Measurements from ENCODE around the gene CCL22.
"Not testable (repeated sequence)": the region's sequence is repeated elsewhere in the genome, so short reads cannot be mapped to it uniquely, and the experiment has no call there.

Gene CCL22

DNA sequence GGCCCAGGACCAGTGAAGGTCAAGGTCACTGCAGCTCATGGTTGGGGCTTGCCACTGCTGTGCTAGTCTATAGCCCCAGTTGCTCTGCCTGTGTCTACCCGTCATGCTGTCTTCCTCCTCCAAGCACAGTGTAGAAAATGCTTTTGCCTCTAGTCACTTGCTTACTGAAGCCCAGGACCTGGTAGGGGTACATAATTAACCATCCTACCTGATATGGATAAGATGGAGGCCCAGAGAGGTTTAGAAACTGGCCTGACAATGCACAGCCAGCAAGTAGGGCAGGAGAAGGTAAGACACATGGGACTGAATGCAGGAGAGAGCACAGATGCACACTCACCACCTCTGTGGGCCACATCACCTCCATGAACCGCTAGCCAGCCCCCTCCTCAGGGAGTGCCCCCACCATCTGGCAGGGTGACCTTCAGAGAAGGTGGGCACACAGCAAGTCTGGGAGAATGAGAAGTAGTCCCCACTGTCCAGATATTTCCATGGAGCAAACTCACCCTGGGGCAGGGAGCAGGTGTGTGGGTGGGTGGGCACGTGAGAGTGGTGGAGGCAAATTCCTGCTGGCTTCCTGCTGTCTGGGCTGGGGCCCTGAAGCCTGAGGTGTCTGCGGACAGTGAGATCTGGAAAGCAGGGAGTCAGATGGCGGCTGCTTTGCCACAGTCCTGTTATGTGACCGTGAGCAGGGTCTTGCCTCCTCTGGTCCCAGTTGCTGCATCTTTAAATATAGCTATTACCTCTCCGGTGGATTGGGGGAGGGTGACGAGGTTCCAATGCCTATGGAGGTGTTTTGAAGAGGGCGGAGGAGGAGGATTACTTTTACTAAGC, 14.7 kb downstream of the CCL22 start:
- no peak for DNase-seq
- in situ Hi-C loops (cut with MboI; ENCODE audit: low pct_unique_long_range_greater_than_20kb, low sequenced_read_pairs) = no loop called here

DNA sequence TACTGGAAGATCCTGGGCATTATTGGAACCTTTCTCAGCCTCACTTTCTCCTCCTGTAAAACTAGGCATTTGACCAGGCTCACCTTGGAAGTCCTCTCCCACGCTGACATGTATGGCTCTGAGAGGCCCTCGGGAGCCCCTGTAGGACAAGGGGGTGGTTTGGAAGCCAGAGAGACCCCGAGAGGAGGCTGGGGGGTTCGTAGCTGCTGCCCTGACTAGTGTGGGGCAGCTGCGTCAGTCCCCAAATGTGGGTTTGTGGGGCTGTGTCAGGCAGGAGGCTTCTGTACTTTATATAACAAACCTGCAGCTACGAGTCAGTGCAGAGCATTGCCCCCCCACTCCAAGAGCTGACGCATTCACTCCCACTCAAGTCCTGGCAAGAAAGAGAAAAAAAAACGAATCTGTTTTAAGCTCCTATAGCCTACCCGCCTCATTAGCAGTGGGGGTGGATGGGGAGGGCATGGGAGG, 15.5 kb downstream of the CCL22 start:
- DNase-seq = no peak
- in situ Hi-C loops (cut with MboI; ENCODE audit: low pct_unique_long_range_greater_than_20kb, low sequenced_read_pairs) = no loop called here

DNA sequence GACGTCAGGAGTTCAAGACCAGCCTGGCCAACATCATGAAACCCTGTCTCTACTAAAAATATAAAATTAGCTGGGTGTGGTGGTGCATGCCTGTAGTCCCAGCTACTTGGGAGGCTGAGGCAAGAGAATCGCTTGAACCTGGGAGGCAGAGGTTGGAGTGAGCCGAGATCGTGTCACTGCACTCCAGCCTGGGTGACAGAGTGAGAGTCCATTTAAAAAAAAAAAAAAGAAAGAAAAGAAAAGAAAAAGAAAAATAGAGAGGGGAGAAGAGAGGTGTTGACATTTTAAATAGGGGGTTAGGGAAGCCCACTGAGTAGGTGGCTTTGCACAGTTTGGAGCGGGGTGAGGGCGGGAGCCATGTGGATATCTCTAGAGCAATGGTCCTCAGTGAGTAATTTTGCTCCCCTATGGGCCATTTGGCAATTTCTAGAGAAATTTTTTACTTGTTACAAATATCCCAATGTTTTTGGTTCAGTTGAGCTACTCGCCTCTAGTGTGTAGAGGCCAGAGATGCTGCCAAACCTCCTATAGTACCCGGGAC, 16.4 kb downstream of the CCL22 start:
- not testable (repeated sequence) for DNase-seq

DNA sequence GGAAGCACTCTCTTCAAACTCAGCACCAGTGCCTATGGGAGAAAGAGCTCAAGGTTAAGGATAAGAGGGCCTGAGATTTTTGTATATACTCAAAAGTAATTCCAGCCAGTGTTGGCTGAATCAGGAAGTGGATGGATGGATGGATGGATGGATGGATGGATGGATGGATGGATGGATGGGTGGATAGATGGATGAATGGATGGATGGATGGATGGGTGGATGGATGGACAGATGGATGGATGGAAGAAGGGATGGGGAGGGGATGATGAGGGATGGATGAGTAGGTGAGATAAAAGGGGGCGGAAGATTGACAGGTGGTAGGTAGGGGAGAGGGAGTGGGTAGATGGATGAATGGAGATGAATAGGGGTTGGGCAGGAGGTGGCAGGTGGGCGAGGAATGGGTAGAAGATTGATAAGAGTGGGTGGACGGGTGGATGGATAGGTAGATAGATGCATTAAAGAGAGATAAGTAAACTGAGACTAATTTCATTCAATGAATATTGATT, 17.8 kb downstream of the CCL22 start:
- no peak for DNase-seq
- in situ Hi-C loops (cut with MboI; ENCODE audit: low pct_unique_long_range_greater_than_20kb, low sequenced_read_pairs) = no loop called here

More for the DNA sequence above, 16.4 kb downstream of the CCL22 start:
- in situ Hi-C loops (cut with MboI; ENCODE audit: low pct_unique_long_range_greater_than_20kb, low sequenced_read_pairs) = not testable (repeated sequence)

DNA sequence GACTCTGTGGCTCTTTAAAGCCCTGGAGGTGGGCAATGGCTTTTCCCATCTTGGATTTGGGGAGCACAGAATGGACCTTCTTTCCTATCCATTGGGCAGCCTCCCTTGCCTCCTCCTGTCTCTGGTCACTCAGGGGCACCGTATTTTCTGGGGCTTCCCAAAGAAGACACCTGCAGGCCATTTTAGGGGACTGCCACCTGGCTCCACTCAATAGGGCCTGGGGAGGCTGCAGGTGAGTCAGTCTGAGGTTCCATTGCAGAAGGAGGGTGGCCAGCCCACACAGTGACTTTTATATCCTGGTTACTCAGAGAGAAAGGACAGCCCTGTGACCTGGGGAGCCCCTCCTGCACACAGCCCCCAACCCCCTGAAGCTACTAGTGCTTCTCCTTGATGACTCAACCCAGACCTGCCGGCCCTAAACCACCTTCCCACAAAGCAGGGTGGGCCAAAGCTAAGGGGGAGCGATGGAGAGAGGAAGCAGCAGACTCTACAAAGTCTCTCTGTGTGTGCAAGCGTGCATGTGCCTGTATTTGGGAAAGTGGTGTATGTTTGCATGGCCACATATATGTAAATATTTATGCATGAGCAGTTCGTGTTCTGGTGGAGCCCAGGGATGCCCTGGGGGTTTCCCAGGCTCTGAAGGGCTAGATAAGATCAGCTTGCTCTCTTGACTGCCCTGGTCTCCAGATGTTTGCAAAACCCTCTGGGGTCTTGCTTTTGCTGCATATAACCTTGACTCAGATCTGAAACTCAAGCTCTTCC, 18.7 kb downstream of the CCL22 start:
- DNase-seq = no peak
- in situ Hi-C loops (cut with MboI; ENCODE audit: low pct_unique_long_range_greater_than_20kb, low sequenced_read_pairs) = no loop called here

DNA sequence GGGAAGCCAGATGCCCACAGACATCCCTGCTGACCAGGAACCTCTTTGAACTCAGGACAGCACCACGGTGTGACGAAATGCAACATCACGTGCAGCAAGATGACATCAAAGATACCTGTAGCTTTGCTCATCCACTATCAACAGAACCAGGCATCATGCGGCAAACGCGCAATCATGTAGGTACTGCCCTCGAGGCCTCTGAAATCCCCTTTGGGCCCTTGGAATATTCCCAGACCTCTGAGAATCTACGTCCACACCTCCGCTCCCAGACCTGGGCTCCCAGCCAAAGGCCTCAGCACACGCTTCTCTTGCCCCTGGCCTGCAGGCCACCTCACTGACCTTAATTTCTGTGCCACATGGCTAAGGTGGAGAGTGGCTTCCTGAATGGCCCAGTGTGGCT, 21.0 kb downstream of the CCL22 start:
- DNase-seq = no peak
- in situ Hi-C loops (cut with MboI; ENCODE audit: low pct_unique_long_range_greater_than_20kb, low sequenced_read_pairs) = no loop called here

DNA sequence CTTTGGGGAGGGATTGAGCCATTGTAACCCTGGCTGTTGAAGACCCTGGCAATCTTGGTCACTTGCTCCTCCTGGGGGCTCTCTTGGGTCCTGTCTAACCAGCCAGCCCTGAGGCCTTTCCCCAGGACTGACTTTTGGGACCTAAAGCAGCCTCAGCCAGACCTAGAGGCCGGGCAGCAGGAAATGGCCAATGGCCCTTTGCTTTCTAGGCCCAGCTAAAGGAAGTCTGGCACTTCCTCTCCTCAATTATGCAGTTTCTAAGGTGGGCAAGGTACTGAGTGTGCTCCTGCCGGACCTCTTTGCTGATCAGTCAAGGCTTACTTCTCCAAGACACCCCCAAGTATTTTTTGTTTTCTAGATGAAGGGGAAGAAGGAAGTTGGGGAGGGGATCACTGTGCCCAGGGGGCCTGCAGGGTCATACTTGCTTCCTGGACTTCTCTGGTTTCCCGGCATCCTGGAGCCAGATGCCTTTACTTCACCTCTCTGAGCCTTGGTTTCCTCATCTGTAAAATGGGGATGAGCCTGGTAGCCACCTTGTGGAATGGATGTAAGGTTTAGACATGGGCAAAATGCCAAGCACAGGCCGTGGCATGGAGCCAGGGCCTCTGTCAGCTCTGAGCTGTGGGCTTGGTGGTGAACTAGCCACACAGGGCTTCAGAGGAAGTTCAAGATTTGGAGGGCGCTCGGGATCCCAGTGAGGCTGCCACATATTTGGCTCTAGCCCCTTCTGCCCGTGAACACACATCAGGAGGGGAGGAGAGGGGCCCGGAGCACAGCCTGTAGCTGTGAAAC, 22.3 kb downstream of the CCL22 start:
- in situ Hi-C loops (cut with MboI; ENCODE audit: low pct_unique_long_range_greater_than_20kb, low sequenced_read_pairs) = no loop called here
- peak; percentile 57 for DNase-seq

DNA sequence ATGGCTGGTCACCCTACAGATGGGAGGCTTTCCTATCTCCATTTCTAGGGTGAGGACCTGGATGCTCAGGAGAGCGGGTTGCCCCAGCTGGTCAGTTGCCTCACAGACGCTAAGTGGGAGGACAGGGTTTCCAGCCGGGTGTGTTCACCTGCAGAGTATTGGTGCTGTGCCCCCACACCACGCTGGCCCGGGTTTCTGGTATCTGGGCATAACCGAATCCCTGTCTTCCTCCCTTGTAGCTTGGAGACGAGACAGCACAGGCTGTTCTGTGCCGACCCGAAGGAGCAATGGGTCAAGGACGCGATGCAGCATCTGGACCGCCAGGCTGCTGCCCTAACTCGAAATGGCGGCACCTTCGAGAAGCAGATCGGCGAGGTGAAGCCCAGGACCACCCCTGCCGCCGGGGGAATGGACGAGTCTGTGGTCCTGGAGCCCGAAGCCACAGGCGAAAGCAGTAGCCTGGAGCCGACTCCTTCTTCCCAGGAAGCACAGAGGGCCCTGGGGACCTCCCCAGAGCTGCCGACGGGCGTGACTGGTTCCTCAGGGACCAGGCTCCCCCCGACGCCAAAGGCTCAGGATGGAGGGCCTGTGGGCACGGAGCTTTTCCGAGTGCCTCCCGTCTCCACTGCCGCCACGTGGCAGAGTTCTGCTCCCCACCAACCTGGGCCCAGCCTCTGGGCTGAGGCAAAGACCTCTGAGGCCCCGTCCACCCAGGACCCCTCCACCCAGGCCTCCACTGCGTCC, 23.4 kb downstream of the CCL22 start:
- in situ Hi-C loops (cut with MboI; ENCODE audit: low pct_unique_long_range_greater_than_20kb, low sequenced_read_pairs) = no loop called here
- no peak for DNase-seq

DNA sequence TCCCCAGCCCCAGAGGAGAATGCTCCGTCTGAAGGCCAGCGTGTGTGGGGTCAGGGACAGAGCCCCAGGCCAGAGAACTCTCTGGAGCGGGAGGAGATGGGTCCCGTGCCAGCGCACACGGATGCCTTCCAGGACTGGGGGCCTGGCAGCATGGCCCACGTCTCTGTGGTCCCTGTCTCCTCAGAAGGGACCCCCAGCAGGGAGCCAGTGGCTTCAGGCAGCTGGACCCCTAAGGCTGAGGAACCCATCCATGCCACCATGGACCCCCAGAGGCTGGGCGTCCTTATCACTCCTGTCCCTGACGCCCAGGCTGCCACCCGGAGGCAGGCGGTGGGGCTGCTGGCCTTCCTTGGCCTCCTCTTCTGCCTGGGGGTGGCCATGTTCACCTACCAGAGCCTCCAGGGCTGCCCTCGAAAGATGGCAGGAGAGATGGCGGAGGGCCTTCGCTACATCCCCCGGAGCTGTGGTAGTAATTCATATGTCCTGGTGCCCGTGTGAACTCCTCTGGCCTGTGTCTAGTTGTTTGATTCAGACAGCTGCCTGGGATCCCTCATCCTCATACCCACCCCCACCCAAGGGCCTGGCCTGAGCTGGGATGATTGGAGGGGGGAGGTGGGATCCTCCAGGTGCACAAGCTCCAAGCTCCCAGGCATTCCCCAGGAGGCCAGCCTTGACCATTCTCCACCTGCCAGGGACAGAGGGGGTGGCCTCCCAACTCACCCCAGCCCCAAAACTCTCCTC, 24.1 kb downstream of the CCL22 start:
- DNase-seq = no peak
- in situ Hi-C loops (cut with MboI; ENCODE audit: low pct_unique_long_range_greater_than_20kb, low sequenced_read_pairs) = no loop called here

DNA sequence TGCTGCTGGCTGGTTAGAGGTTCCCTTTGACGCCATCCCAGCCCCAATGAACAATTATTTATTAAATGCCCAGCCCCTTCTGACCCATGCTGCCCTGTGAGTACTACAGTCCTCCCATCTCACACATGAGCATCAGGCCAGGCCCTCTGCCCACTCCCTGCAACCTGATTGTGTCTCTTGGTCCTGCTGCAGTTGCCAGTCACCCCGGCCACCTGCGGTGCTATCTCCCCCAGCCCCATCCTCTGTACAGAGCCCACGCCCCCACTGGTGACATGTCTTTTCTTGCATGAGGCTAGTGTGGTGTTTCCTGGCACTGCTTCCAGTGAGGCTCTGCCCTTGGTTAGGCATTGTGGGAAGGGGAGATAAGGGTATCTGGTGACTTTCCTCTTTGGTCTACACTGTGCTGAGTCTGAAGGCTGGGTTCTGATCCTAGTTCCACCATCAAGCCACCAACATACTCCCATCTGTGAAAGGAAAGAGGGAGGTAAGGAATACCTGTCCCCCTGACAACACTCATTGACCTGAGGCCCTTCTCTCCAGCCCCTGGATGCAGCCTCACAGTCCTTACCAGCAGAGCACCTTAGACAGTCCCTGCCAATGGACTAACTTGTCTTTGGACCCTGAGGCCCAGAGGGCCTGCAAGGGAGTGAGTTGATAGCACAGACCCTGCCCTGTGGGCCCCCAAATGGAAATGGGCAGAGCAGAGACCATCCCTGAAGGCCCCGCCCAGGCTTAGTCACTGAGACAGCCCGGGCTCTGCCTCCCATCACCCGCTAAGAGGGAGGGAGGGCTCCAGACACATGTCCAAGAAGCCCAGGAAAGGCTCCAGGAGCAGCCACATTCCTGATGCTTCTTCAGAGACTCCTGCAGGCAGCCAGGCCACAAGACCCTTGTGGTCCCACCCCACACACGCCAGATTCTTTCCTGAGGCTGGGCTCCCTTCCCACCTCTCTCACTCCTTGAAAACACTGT, 25.0 kb downstream of the CCL22 start:
- in situ Hi-C loops (cut with MboI; ENCODE audit: low pct_unique_long_range_greater_than_20kb, low sequenced_read_pairs) = no loop called here
- DNase-seq = no peak

DNA sequence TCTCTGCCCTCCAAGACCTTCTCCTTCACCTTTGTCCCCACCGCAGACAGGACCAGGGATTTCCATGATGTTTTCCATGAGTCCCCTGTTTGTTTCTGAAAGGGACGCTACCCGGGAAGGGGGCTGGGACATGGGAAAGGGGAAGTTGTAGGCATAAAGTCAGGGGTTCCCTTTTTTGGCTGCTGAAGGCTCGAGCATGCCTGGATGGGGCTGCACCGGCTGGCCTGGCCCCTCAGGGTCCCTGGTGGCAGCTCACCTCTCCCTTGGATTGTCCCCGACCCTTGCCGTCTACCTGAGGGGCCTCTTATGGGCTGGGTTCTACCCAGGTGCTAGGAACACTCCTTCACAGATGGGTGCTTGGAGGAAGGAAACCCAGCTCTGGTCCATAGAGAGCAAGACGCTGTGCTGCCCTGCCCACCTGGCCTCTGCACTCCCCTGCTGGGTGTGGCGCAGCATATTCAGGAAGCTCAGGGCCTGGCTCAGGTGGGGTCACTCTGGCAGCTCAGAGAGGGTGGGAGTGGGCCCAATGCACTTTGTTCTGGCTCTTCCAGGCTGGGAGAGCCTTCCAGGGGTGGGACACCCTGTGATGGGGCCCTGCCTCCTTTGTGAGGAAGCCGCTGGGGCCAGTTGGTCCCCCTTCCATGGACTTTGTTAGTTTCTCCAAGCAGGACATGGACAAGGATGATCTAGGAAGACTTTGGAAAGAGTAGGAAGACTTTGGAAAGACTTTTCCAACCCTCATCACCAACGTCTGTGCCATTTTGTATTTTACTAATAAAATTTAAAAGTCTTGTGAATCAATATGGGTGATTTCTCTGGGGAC, 25.9 kb downstream of the CCL22 start:
- in situ Hi-C loops (cut with MboI; ENCODE audit: low pct_unique_long_range_greater_than_20kb, low sequenced_read_pairs) = no loop called here
- DNase-seq = peak; percentile 65

DNA sequence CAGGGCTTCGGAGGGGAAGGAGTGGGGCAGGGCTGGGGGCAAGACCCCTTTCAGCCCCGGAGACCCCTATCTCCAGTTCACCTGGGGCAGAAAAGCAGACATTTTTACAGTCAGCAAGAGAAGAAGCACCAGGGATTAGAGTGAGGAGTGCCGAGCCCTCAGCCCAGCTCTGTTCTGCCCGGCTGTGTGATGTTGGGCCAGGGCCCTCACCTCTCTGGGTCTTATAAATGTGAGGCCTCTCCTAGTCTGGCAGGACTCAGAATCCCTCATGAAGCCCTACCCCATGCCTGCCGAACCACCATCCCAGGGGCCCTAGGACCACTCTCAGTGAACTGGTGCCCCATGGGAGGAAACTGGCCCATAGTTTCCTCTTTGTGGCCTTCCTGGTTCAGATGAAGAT, 26.5 kb downstream of the CCL22 start:
- DNase-seq = no peak
- in situ Hi-C loops (cut with MboI; ENCODE audit: low pct_unique_long_range_greater_than_20kb, low sequenced_read_pairs) = no loop called here

DNA sequence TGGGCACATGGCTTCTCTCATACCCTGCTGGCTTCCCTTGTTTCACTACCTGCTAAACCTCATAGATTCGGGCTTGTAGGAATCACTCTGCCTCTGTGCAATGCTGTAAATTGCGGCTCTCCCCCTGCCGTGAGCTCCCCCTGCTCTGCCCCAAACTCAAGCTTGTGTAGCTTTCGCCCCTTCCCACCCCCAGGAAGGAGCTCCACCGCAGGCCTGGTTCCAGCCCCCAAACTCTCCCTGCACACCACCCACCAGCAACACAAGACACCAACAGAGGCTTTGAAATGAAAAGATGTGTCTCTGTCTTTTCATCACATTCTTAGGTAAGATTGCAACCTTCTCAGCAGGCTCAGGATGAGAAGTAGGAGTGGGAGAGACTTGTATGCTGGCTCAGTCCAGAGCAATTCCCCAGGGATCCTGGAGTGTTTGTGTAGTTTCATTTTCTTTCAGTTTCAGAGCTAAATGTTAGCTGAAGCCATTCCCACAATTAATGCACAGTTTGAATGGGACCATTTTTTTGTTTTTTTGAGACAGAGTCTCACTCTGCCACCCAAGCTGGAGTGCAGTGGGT, 27.9 kb downstream of the CCL22 start:
- in situ Hi-C loops (cut with MboI; ENCODE audit: low pct_unique_long_range_greater_than_20kb, low sequenced_read_pairs) = no loop called here
- no peak for DNase-seq

DNA sequence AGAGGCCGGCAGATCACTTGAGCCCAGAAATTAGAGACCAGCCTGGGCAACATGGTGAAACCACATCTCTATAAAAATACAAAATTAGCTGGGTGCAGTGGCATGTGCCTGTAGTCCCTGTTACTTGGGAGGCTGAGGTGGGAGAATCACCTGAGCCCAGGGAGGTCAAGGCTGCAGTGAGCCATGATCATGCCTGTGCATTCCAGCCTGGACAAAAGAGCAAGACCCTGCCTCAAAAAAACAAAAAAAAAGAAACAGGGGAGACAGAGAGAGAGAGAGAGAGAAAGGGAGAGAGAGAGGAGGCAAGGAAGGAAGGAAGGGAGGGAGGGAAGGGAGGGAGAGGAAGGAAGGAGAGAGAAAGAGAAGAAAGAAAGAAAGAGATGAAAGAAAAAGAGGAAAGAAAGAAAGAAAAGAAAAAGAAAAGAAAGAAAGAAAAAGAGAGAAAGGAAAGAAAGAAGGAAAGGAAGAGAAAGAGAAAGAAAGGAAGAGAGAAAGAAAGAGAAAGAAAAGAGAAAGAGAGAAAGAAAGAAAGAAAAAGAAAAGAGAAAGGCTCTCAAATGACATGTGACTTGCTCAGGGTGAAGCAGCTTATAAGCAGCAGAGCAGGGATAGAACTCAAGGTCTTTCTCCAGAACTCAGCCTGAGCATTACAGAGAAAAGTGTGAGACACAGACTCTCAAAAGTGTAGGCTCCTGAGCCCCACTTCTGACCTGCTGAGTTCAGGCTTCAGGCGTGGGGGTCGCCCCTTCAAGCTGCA, 29.2 kb downstream of the CCL22 start:
- no peak for DNase-seq
- in situ Hi-C loops (cut with MboI; ENCODE audit: low pct_unique_long_range_greater_than_20kb, low sequenced_read_pairs) = no loop called here

All from KBM-7 (cell line).